GM19023 (cell line): ENCODE data around the gene SPTLC3.

Experiments used
- ATAC-seq: cut with Tn5 transposase; IDR thresholded peaks from one replicate; pipeline ENCODE4 v1.9.1; 2021; ENCODE audit warnings: mild to moderate bottlenecking, moderate library complexity; ENCODE audit not compliant: unreplicated experiment

SPTLC3 gene

GRCh38 chr20:13028673-13029072, 19.9 kb downstream of the SPTLC3 start:
- no peak for ATAC-seq

DNA sequence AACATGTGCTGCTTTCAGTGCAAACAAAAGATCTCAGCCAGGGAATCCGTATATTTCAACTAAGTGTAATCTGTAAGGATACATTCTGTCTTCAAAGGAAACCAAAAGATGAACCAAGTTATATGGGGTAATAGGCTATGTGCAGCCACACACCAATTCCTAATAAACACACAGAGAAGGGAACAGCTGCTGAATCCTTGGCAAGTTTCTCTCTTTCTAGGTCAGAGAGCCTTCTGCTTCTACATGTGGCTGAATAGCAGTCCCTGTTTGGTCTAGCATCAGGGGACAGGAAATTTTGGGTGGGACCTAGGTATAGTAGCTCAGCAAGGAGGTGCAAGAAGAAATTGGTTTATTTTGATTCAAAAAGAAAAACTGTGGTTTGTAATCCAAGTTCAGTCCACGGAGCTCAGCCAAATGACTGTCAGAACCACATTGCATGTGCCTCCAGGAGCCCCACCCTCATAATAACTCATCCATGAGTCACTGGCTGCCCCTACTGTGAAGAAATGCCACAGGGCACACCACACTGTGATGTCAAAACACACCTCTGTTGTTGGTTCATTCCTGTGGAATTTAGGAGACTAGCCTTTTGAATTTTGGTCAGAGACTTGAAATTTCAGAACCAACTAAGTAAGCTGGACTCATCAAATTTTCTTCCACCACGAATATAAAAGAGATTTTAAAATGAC, 21.1 kb downstream of the SPTLC3 start:
- ATAC-seq: no peak

DNA sequence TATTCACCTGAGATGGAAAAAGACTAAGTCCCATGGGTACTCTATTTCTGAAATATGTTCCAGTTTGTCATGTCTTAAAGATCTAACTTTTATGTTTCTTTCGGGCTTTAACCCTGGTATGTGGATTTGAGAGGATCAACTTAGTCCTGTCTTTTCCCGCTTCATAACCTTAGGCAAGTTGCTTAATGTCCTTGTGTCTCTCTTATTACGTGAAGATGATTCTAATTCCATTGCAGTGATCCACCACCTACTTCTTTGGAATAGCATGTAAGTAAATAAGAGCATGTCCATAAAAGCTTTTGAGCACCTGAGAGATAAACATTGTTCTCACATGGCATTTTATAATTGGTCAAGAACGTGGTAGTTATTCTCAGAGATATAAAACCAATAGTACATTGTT, 23.0 kb downstream of the SPTLC3 start:
- no peak for ATAC-seq

GRCh38 chr20:13034115-13034514, 25.3 kb downstream of the SPTLC3 start:
- no peak for ATAC-seq

DNA sequence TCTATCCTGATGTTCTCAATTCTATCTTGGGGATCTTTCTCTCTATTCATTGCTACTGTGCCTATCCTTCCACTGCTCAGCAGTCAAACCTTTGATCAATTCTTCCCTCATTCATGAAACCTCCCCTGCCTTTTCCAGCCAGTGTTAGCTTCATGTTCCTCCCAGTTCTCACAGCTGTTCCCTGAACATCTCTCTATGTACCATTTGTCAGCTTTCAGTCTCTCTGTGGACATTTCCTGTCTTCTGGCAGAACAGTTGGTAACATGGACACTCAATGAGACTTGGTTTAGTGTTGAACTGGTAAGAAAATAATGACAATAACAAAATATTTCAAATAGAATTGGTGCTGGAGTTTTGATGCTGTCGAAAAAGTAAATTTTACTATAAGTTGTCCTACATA, 26.2 kb downstream of the SPTLC3 start:
- no peak for ATAC-seq

DNA sequence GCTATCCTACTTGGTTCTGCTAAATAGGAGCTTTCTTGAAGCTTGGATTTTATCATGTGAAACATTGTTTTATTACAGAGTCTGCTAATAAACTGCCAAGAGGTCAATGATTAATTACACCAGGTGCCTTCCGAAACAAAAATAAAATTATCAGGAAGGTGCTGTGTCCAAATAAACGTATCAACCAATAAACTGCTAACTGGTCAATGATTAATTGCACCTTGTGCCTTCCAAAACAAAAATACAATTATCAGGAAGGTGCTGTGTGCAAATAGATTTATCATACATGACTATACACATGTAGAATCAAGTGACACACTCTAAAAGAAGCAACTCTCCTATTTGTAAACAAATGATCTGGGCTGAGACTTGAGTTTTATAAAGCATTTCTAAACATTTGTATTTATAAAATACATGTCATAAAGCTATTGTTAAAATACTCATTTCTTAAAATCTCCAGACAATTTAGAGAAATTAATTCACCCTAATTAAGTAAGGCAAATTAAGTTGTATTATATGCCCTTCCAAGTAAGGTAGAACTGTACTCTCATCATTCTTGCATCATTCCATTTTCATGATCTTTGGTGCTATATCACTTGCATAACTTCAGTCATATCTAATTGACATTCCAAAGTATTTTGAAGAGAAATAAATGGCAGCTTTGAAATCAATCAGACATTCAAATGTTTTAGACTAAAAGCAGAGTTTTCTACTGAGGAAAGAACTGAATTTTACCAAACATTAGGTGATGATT, 26.8 kb downstream of the SPTLC3 start:
- ATAC-seq: no peak

- no peak for ATAC-seq
Measured at GRCh38 chr20:13037727-13038126, 29.0 kb downstream of the SPTLC3 start.

GRCh38 chr20:13041574-13042457, 33.0 kb downstream of the SPTLC3 start:
- no peak for ATAC-seq

- no peak for ATAC-seq
Measured at GRCh38 chr20:13042458-13042794, 33.7 kb downstream of the SPTLC3 start.

- ATAC-seq: no peak
Measured at GRCh38 chr20:13046409-13046808, 37.6 kb downstream of the SPTLC3 start.

DNA sequence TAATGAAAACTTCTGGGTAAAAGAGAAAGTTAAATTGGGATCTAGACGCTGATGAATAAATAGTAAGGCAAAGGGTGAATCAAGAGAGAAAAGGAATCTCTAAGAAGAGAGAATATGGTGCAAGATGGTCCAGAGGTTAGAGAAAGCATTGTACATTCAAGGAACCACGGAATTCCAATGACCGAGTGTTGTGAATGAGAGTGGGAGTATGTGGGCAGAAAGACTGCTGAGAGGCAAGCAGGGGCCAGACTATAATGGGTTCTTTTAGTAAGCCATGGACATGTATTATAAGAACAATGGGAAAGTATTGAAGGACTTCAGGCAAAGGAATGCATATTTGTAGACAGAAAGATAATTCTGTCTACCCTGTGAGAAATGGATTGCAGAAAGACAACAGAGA, 45.2 kb downstream of the SPTLC3 start:
- ATAC-seq: no peak

DNA sequence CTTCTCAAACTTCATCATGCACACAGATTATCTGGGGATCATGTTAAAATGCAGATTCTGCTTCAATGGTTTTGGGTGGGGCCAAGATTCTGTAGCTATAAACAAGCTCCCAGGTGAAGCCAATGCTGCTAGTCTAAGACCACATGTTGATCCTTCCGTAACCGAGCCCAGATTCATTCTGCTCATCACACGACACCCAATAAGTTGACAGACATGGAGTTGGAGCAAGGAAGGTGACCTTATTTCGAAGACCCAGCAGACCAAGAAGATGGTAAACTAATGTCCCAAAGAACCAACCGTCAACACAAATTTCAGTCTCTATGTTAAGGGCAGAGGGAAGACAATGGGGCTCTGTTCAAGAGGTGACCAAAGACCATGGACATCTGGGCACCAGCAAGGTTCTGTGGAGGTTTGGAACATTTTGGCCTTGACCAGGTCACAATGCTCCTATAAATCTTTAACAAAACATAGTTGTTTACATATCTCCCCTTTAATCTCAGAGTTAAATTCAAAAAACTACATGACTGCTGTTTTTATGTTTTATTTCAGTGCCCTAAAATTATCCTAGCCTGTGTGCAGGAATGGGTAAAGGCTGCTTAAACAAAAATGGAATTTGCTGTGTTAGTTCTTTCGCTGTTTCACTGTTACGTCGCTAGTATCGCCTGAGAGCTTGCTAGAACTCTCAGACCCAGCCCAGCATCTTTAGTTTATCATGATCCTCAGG, 50.1 kb downstream of the SPTLC3 start:
- no peak for ATAC-seq

DNA sequence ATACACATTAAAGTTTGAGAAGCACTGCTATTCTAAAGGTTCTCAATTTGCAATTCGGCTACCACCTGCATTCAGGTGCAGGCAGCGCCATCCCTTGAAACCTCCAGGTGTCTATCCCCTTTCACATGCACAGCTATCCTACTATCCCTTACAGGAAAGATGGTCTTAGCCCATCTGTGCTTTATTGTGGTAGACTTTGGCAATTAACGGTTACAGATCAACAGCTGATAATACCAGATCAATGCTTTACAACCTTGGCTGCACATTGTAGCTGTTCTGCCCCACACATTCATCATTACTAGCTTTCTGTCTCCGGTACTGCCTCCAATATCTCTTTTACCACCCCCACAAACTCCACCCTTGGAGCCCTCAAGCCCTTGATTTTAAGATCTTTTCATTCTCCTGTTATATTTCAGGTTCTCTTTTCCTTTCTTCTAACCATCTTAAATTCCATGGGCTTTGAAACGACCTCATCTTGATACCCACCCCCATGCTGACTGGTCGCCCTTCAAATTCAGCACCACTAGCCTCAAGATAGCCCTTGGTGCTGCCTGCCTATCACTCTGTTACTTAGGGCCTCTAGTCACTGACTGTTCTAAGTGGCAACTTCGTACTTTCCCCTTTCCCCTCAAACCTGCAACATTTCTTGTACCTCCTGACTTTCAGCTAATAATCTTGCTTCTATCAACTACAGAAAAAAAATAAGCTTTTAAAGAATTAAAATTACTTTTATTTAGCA, 50.8 kb downstream of the SPTLC3 start:
- no peak for ATAC-seq

DNA sequence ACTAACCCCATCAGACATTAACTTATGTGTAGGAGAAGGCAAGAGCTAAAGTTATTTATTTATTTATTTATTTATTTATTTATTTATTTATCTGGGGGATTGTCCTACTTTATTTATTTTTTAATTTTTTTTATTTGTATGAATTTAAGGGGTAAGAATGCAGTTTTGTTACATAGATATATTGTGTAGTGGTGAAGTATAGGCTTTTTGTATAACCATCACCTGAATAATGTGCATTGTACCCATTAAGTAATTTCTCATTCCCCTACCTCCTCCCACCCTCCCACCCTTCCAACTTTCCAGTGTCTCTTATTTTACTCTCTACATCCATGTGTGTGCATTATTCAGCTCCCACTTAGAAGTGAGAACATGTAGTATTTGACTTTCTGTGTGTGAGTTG, 51.6 kb downstream of the SPTLC3 start:
- no peak for ATAC-seq

DNA sequence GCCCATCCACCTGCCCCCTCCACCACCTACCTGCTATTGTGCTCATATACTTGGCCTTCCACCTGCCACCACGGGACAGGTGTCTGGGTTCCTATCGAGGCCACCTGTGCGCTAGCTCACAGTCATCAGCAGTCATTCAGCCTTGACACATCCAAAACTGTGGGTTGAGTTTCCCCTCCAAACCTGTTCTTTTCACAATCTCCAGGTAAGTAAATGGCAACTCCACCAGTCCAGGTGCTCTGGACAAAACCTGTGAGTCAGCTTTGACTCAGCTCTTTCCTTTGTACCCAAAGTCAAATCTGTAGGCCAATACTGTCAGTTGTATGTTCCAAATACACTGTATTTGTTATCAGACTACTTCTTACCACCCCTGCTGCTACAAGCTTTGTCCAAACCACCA, 52.6 kb downstream of the SPTLC3 start:
- no peak for ATAC-seq

GRCh38 chr20:13062789-13063188, 54.0 kb downstream of the SPTLC3 start:
- ATAC-seq: no peak

DNA sequence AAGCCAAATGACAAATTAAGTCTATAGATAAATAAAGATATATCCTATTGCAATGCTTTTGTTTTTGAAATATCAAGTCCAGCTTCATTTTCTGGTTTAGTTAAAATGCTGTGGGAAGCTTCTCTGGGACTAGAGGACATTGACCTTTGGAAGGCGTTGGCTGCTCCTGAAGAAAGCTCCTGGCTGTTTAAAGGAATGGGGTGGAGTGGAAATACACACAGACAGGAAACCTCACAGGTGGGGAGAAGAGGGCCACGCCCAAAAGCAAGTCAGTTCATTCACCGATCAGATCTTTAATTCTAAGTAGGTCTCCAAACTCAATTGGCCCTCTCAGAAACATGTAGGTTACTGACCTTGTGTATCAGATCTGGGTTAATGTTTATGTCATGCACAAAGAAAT, 59.6 kb downstream of the SPTLC3 start:
- ATAC-seq: no peak

DNA sequence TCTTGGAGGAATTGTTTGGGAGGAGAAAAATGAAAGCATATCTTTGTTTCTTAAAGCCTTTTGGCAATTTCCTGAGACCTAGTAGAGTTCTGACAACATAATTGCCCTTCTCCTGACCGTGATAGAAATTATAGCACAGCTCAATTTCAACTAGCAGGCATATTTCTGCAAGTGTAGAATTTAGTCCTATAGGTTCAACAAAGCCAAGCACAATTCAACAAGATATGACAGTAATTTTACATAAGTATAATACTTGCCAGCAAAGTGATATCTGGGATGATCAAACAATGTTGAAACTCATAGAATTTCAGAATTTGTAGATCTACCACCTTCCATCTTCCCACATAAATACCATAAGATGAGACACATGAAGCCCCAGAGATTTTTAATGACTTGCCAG, 73.1 kb downstream of the SPTLC3 start:
- no peak for ATAC-seq

DNA sequence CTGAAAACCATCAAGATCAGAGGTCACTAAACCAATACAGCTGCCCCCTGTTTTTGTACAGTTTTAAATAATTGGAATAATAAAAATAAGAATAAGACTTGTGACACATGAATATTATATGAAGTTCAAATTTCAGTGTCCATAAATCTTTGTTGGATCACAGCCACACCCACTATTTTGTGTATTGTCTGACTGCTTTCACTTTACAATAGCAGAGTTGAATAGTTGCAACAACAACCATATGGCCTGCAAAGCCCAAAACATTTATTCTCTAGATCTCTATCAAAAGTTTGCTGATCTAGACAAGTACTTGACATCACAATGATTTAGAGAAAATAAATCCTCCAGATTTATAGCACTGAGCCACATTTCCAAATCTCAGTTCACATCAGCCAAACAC, 73.6 kb downstream of the SPTLC3 start:
- ATAC-seq: no peak

DNA sequence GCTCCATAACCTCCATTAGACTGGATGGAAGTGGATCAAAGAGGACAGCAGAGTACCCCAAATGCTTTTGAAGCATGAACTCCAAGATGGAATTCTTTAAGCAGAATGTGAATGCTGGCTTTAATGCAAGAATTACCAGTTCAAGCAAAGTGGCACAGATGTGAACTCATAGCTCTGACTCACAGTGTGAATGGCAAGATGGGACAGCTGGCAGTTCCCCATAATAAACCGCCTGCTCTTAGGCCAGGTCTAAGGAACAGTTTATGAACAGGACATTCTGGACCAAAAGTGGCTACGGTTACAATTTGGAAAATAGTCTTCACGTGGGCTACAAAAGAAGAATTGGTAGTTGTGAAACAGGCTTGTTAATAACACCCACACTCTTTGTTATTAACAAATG, 76.5 kb downstream of the SPTLC3 start:
- ATAC-seq: no peak
